ENCODE data around the gene LYST. TPM values are rescaled to one million over a fixed set of nuclear protein-coding genes. Genes with fewer than 3 reads are reported as not detected.
"Not testable (repeated sequence)": the region's sequence is repeated elsewhere in the genome, so short reads cannot be mapped to it uniquely, and the experiment has no call there.

LYST gene
- total RNA-seq, 2 experiments from 2014 or later = 77.4 to 87.3 TPM

DNA sequence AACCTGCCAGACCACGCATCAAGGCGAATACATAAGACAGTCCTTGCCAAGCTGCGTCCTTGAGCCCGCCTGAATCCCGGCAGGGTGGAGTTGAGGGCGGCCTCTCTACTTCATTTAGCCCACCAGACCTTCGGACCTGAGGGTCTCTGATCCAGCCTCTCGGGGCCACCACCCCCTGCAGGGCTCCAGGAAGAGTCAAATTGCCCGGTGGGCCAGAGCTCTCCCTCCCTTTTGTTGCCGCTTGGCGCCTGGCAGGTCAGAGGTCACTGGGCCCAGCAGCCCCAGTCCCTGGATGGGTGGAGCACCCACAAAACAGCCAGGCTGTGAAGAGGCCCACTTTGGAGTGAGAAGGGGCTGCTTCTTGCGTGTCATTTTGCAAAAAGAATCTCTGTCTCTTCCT is 226.1 kb downstream of the LYST start:
- no peaks in the 10 kb centered on the region for H3K36me3 Mint-ChIP-seq (ENCODE audit: low read depth)
- ChIA-PET CTCF (interaction anchor here (2.9 kb wide), 1 partner anchor 40 kb away, joined by 11 read pairs; no protein-coding TSS in a partner anchor), POLR2A (interaction anchor here (0.5 kb wide), 1 partner anchor 247 kb away, joined by 3 read pairs; no protein-coding TSS in a partner anchor)
- ATAC-seq = no peak
- no peak overlapping the region for H3K27ac Mint-ChIP-seq
- intact Hi-C loops (cut with micrococcal nuclease) = no loop called here
- TF ChIP-seq, protein P1, sequence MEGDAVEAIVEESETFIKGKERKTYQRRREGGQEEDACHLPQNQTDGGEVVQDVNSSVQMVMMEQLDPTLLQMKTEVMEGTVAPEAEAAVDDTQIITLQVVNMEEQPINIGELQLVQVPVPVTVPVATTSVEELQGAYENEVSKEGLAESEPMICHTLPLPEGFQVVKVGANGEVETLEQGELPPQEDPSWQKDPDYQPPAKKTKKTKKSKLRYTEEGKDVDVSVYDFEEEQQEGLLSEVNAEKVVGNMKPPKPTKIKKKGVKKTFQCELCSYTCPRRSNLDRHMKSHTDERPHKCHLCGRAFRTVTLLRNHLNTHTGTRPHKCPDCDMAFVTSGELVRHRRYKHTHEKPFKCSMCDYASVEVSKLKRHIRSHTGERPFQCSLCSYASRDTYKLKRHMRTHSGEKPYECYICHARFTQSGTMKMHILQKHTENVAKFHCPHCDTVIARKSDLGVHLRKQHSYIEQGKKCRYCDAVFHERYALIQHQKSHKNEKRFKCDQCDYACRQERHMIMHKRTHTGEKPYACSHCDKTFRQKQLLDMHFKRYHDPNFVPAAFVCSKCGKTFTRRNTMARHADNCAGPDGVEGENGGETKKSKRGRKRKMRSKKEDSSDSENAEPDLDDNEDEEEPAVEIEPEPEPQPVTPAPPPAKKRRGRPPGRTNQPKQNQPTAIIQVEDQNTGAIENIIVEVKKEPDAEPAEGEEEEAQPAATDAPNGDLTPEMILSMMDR (IDR thresholded peaks at IDR 0.05) = no peak
- no peak overlapping the region for H3K4me3 Mint-ChIP-seq
- H3K4me1 Mint-ChIP-seq (ENCODE audit: low read depth) = peaks cover 26% of the 10 kb centered on the region
- H3K9me3 Mint-ChIP-seq = no peaks in the 10 kb centered on the region
- no peak for DNase-seq
- H3K27me3 Mint-ChIP-seq = no peaks in the 10 kb centered on the region

DNA sequence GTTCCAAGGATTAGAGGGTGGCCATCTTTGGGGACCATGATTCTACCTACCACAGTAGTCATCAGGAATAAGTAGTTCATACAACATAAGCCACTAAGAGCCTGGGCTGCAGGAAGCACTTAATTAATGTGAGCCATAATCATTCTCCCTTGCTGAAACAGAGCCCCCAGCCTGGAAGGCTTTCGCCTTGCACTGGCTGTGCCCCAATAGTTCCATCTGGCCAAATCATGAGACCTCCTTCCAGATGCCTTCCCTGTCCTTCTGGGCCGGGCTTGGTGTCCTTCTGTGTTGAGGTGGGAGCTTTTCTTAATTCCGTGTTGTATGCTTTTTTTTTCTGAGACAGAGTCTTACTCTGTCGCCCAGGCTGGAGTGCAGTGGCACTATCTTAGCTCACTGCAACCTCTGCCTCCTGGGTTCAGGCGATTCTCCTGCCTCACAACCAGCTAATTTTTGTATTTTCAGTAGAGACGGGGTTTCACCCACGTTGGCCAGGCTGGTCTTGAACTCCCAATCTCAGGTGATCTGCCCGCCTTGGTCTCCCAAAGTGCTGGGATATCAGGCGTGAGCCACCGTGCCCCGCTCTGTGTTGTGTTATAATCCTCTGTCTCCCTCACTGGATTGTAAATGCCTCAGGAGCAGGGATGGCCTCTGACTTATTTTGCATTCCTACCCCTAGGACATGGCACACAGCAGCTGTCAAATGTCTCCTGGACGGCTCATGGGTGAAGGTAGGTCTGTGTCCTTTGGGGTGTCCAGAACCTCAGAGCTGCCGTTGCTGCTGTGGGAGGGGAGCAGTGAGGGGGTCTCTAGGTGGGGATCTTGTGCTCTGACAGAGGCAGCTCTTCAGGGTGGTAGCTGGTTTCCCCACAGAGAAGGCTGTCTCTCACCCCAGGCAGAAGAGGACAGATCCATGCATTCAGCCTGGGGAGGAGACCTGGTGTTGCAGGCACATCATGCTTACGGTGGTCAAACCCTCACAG is 227.2 kb downstream of the LYST start:
- TF ChIP-seq, protein P1 (IDR thresholded peaks at IDR 0.05) = no peak
- intact Hi-C loops (cut with micrococcal nuclease) = no loop called here
- no peaks in the 10 kb centered on the region for H3K27me3 Mint-ChIP-seq
- no peak overlapping the region for H3K27ac Mint-ChIP-seq
- no peak for ATAC-seq
- CTCF ChIA-PET = no interaction called here
- H3K4me1 Mint-ChIP-seq (ENCODE audit: low read depth) = peaks cover 25% of the 10 kb centered on the region
- H3K4me3 Mint-ChIP-seq = no peak overlapping the region
- no peaks in the 10 kb centered on the region for H3K36me3 Mint-ChIP-seq (ENCODE audit: low read depth)
- POLR2A ChIA-PET = no interaction called here
- no peaks in the 10 kb centered on the region for H3K9me3 Mint-ChIP-seq
- DNase-seq = no peak

DNA sequence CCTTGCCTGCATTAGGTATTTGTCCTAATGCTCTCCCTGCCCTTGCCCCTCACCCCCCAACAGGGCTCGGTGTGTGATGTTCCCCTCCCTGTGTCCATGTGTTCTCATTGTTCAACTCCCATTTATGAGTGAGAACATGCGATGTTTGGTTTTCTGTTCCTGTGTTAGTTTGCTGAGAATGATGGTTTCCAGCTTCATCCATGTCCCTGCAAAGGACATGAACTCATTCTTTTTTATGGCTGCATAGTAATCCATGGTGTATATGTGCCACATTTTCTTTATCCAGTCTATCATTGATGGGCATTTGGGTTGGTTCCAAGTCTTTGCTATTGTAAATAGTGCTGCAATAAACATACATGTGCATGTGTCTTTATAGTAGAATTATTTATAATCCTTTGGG is 228.1 kb downstream of the LYST start:
- H3K27ac Mint-ChIP-seq; ATAC-seq; CTCF ChIA-PET; H3K9me3 Mint-ChIP-seq; DNase-seq; intact Hi-C loops (cut with micrococcal nuclease); POLR2A ChIA-PET; H3K4me3 Mint-ChIP-seq; H3K36me3 Mint-ChIP-seq (ENCODE audit: low read depth); H3K27me3 Mint-ChIP-seq: not testable (repeated sequence)
- H3K4me1 Mint-ChIP-seq (ENCODE audit: low read depth) = peaks cover 21% of the 10 kb centered on the region

DNA sequence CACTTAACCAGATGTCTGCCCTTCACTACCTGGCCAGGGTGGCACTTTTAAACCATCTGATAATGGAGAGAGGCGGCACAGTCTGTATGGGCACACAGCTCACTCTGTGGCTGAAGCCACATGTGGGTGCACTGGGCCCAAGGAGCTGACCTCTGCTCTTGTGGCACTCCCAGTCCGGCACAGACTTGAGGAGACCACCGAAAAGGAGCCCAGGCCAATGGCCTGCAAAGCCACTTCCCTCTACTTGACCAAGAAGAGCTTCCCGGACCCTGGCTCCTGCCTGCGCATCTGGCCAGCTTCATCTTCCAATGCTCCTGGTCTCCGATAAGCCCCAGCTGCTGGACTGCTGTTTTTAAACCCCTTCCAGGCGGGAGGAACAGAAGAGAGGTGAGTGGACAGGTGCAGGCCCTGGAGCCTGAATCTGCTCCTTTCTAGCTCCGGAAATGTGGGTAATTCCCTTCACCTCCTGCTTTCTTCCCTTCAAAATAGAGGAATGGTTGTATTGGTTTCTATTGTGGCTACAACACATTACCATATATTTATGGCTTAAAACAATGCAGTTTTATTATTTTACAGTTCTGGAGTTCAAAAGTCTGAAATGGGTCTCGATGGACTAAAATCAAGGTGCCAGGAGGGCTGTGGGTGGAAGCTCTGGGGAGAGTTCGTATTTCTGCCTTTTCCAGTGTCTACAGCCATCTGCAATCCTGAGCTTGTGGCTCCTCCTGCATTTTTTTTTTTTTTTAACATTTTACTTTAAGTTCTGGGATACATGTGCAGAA is 228.8 kb downstream of the LYST start:
- H3K4me1 Mint-ChIP-seq (ENCODE audit: low read depth) = peaks cover 17% of the 10 kb centered on the region
- H3K27me3 Mint-ChIP-seq = no peaks in the 10 kb centered on the region
- H3K9me3 Mint-ChIP-seq = no peaks in the 10 kb centered on the region
- no peaks in the 10 kb centered on the region for H3K36me3 Mint-ChIP-seq (ENCODE audit: low read depth)
- POLR2A ChIA-PET = no interaction called here
- no peak for DNase-seq
- H3K4me3 Mint-ChIP-seq = no peak overlapping the region
- TF ChIP-seq, protein P1 (IDR thresholded peaks at IDR 0.05) = no peak
- intact Hi-C loops (cut with micrococcal nuclease) = no loop called here
- H3K27ac Mint-ChIP-seq = no peak overlapping the region
- CTCF ChIA-PET = no interaction called here
- ATAC-seq = no peak

DNA sequence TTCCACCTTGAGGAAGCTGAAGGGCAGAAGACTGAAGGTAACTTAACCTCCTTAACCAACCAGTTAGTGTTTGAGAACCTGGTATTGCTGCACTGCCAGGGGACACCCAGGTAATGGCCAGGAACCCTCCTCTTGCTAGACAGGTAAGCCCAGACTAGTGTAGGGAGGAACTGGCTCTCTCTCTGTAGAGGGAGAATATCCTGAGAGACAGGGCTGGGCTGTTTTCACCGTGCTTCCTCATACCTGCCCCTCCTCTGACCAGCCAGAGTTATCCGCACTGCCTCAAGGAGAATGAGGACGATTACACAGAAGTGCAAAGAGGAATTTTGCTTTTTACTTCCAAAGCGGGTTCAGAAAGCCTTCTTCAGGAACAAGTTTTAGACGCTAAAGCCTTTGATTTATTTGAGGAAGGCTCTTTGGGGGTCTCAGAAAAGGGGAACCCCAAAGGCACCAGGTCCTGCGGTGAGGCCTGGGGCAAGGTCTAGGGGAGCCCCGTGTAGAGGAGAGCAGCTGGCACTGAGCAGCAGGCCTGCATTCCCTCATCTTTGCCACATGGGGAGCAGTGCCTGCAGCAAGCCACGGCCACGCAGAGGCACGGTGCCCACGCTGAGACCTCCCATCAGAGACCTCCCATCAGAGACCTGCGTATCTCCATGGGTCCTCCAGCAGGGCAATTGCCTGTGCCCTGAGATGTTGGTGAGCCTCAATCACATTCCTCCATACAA is 230.6 kb downstream of the LYST start:
- TF ChIP-seq, protein P1 (IDR thresholded peaks at IDR 0.05) = no peak
- Mint-ChIP-seq H3K27ac (no peak overlapping the region), H3K36me3 (ENCODE audit: low read depth) (no peaks in the 10 kb centered on the region), H3K9me3 (no peaks in the 10 kb centered on the region), H3K4me3 (no peak overlapping the region), H3K27me3 (peaks cover 2% of the 10 kb centered on the region), H3K4me1 (ENCODE audit: low read depth) (peaks cover 10% of the 10 kb centered on the region)
- DNase-seq (no peak), ATAC-seq (peak; percentile 51)
- ChIA-PET POLR2A (no interaction called here), CTCF (no interaction called here)
- intact Hi-C loops (cut with micrococcal nuclease) = no loop called here
